RWPE1 (cell line): ENCODE data around the gene DDX41.
"Not testable (repeated sequence)": the region's sequence is repeated elsewhere in the genome, so short reads cannot be mapped to it uniquely, and the experiment has no call there.

Experiments used
- CTCF ChIA-PET: fragments of 350-600 bp; sonication (Branson Sonifier 250); formaldehyde crosslinking; extraction: SDS; loops from one replicate; lab custom pipeline; 2021; lab: Yijun Ruan, JAX
- POLR2A ChIA-PET: fragments of 400-600 bp; formaldehyde crosslinking; extraction: SDS; loops from one replicate; lab custom pipeline; 2020; ENCODE audit warnings: antibody characterized with exemption; ENCODE audit not compliant: low non-redundant PET; lab: Yijun Ruan, JAX
- DNase-seq: peaks from one replicate; pipeline ENCODE4 v3.0.0; 2012; ENCODE audit warnings: low spot score
- H3K27ac ChIP-seq: fragments of 450-650 bp; 2 replicates; pipeline ENCODE4 v1.5.1; 2017
- TF ChIP-seq, protein P1 (sequence below): fragments of 450-650 bp; conservative IDR thresholded peaks from 2 replicates; pipeline ENCODE4 v1.5.1; 2017; ENCODE audit warnings: low read depth, mild to moderate bottlenecking

Gene DDX41

GRCh38 chr5:177486256-177486655, 30.5 kb downstream of the DDX41 start:
- DNase-seq, result no peak
- POLR2A ChIA-PET, result no interaction called here
- TF ChIP-seq, protein P1, sequence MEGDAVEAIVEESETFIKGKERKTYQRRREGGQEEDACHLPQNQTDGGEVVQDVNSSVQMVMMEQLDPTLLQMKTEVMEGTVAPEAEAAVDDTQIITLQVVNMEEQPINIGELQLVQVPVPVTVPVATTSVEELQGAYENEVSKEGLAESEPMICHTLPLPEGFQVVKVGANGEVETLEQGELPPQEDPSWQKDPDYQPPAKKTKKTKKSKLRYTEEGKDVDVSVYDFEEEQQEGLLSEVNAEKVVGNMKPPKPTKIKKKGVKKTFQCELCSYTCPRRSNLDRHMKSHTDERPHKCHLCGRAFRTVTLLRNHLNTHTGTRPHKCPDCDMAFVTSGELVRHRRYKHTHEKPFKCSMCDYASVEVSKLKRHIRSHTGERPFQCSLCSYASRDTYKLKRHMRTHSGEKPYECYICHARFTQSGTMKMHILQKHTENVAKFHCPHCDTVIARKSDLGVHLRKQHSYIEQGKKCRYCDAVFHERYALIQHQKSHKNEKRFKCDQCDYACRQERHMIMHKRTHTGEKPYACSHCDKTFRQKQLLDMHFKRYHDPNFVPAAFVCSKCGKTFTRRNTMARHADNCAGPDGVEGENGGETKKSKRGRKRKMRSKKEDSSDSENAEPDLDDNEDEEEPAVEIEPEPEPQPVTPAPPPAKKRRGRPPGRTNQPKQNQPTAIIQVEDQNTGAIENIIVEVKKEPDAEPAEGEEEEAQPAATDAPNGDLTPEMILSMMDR, result no peak
- peak overlapping the region; percentile 29 for H3K27ac ChIP-seq
- CTCF ChIA-PET, result interaction anchor here (0.5 kb wide), 1 partner anchor 121 kb away, joined by 3 read pairs; no protein-coding TSS in a partner anchor

DNA sequence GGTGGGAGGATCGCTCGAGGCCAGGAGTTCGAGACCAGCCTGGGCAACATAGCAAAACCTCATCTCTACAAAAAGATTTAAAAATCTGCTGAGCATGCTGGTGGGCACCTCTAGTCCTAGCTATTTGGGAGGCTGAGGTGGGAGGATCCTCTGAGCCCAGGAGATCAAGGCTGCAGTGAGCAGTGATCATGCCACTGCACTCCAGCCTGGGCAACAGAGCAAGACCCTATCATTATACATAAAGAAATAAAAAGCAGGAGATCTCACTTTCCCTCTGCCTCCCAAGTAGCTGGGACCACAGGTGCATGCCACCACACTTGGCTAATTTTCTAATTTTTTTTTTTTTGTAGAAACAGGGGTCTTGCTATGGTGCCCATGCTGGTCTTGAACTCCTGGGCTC, 31.0 kb downstream of the DDX41 start:
- CTCF ChIA-PET, result interaction anchor here (0.5 kb wide), 2 partner anchors 122 to 222 kb away, joined by 3 to 4 read pairs; no protein-coding TSS in a partner anchor
- DNase-seq, POLR2A ChIA-PET: not testable (repeated sequence)
- peak overlapping the region; percentile 82 for H3K27ac ChIP-seq

GRCh38 chr5:177484902-177485549, 31.7 kb downstream of the DDX41 start:
- TF ChIP-seq, protein P1, result no peak
- POLR2A ChIA-PET, result no interaction called here
- CTCF ChIA-PET, result interaction anchor here (0.5 kb wide), 1 partner anchor 221 kb away, joined by 4 read pairs; no protein-coding TSS in a partner anchor
- H3K27ac ChIP-seq, result peak overlapping the region; percentile 82
- DNase-seq, result no peak

DNA sequence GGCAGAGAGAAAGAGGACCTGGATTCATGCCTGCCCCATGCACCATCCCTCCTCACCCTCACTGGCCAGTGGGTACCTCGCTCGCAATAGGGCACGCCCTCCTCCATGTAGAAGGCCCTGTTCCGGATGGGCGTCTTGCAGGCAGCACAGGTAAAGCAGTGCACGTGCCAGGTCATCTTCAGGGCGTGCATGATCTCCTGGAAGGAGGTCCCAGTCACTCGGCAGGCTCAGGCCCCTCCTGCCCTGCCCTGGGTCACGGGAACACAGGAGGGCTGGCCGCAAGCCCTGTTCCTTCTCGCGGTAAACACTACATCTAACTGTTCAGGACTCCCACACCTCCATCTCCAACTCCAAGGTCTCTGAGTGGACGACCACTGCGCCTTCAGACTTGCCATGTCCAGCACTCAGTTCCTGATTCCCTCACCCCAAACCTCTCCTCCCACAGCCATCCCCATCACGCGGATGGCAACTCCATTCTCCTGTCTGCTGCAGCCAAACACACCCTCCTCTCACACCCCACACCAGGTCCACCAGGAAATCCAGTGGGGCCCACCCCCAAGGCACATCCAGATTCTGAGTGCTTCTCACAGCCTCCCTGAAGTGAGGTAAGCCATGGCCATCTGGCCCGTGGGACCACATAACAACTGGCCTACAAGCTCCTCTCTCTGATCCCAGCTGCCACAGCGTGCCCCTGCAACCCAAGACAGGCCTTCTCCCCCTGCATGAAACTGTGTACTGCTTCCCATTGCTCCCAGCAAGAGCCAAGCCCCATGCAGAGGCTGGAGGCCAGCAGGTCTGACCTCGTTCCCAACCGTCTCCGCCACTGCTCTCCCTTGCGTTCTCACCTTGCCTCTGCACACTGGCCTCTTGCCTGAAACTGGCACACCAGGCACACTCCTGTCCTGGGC, 32.5 kb downstream of the DDX41 start:
- POLR2A ChIA-PET, result no interaction called here
- CTCF ChIA-PET, result no interaction called here
- TF ChIP-seq, protein P1, result no peak
- H3K27ac ChIP-seq, result peak overlapping the region; percentile 82
- DNase-seq, result no peak

DNA sequence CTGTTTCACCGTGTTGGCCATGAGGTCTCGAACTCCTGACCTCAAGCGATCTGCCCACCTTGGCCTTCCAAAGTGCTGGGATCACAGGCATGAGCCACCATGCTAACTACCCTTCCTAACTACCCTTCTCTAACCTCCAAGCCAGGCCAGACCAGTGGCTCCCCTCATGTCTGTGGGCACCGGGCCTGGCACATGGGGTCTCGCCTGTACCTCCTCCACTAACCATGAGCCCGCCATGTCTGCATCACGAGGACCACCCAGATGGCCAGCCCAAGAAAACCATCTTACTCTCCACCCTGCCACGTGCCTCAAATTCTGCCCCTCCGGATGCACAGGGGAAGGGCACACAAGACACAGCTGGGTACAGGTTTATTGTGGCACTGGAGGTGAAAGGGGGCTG, 33.7 kb downstream of the DDX41 start:
- peak overlapping the region; percentile 82 for H3K27ac ChIP-seq
- ChIA-PET POLR2A (no interaction called here), CTCF (no interaction called here)
- no peak for DNase-seq
- TF ChIP-seq, protein P1, result no peak

- DNase-seq, result no peak
- POLR2A ChIA-PET, result no interaction called here
- H3K27ac ChIP-seq, result peak overlapping the region; percentile 82
- TF ChIP-seq, protein P1, result no peak
- CTCF ChIA-PET, result interaction anchor here (1.1 kb wide), 1 partner anchor 13 kb away, joined by 3 read pairs; no protein-coding TSS in a partner anchor
These were observed 34.4 kb downstream of the DDX41 start for GRCh38 chr5:177482359-177482795.
